Measurements from ENCODE around the gene ERBB4. TPM values are rescaled to one million over a fixed set of nuclear protein-coding genes. Genes with fewer than 3 reads are reported as not detected.

Gene ERBB4
- total RNA-seq, 1 experiment from 2014 or later, result 0.15 TPM

GRCh38 chr2:212428681-212429478 lies 109.7 kb downstream of the ERBB4 start:
- ChIA-PET CTCF (no interaction called here), POLR2A (no interaction called here)
- no peak for TF ChIP-seq POLR2AphosphoS5 (IDR thresholded peaks at IDR 0.05; ENCODE audit: low read depth, low read length)
- TF ChIP-seq, protein P1, sequence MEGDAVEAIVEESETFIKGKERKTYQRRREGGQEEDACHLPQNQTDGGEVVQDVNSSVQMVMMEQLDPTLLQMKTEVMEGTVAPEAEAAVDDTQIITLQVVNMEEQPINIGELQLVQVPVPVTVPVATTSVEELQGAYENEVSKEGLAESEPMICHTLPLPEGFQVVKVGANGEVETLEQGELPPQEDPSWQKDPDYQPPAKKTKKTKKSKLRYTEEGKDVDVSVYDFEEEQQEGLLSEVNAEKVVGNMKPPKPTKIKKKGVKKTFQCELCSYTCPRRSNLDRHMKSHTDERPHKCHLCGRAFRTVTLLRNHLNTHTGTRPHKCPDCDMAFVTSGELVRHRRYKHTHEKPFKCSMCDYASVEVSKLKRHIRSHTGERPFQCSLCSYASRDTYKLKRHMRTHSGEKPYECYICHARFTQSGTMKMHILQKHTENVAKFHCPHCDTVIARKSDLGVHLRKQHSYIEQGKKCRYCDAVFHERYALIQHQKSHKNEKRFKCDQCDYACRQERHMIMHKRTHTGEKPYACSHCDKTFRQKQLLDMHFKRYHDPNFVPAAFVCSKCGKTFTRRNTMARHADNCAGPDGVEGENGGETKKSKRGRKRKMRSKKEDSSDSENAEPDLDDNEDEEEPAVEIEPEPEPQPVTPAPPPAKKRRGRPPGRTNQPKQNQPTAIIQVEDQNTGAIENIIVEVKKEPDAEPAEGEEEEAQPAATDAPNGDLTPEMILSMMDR (IDR thresholded peaks at IDR 0.05), result no peak
- TF ChIP-seq, protein P2, sequence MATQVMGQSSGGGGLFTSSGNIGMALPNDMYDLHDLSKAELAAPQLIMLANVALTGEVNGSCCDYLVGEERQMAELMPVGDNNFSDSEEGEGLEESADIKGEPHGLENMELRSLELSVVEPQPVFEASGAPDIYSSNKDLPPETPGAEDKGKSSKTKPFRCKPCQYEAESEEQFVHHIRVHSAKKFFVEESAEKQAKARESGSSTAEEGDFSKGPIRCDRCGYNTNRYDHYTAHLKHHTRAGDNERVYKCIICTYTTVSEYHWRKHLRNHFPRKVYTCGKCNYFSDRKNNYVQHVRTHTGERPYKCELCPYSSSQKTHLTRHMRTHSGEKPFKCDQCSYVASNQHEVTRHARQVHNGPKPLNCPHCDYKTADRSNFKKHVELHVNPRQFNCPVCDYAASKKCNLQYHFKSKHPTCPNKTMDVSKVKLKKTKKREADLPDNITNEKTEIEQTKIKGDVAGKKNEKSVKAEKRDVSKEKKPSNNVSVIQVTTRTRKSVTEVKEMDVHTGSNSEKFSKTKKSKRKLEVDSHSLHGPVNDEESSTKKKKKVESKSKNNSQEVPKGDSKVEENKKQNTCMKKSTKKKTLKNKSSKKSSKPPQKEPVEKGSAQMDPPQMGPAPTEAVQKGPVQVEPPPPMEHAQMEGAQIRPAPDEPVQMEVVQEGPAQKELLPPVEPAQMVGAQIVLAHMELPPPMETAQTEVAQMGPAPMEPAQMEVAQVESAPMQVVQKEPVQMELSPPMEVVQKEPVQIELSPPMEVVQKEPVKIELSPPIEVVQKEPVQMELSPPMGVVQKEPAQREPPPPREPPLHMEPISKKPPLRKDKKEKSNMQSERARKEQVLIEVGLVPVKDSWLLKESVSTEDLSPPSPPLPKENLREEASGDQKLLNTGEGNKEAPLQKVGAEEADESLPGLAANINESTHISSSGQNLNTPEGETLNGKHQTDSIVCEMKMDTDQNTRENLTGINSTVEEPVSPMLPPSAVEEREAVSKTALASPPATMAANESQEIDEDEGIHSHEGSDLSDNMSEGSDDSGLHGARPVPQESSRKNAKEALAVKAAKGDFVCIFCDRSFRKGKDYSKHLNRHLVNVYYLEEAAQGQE (IDR thresholded peaks at IDR 0.05; ENCODE audit: insufficient read depth in 1 of 2, low read depth in 2 of 2, low read length in 1 of 2), result no peak
- H3K4me1 ChIP-seq (ENCODE audit: control insufficient read depth, insufficient read depth, low read length), result no peaks in the 10 kb centered on the region
- H3K4me3 ChIP-seq (ENCODE audit: low read depth in 2 of 2, low read length in 2 of 2), result no peak overlapping the region
- no peak for ATAC-seq
- H3K27ac ChIP-seq (ENCODE audit: low read length), result no peak overlapping the region
- H3K27me3 ChIP-seq (ENCODE audit: control insufficient read depth, insufficient read depth, low read length), result no peaks in the 10 kb centered on the region
- intact Hi-C loops (cut with micrococcal nuclease; ENCODE audit: unreplicated experiment), result no loop called here
- no peaks in the 10 kb centered on the region for H3K9me3 ChIP-seq (ENCODE audit: control insufficient read depth, insufficient read depth, low read depth, low read length)
- no peak for DNase-seq (ENCODE audit: low read depth, low spot score)
- no TSS peak for BruUV-seq (replicated peaks)
- no peaks in the 10 kb centered on the region for H3K36me3 ChIP-seq (ENCODE audit: control insufficient read depth, insufficient read depth, low read length)
- in situ Hi-C loops (cut with HindIII; ENCODE audit: low pct_unique_long_range_greater_than_20kb, low sequenced_read_pairs), result no loop called here

- intact Hi-C loops (cut with micrococcal nuclease; ENCODE audit: unreplicated experiment), result no loop called here
- Histone ChIP-seq H3K9me3 (ENCODE audit: control insufficient read depth, insufficient read depth, low read depth, low read length) (no peaks in the 10 kb centered on the region), H3K4me1 (ENCODE audit: control insufficient read depth, insufficient read depth, low read length) (no peaks in the 10 kb centered on the region), H3K4me3 (ENCODE audit: low read depth in 2 of 2, low read length in 2 of 2) (no peak overlapping the region), H3K27me3 (ENCODE audit: control insufficient read depth, insufficient read depth, low read length) (no peaks in the 10 kb centered on the region), H3K27ac (ENCODE audit: low read length) (no peak overlapping the region), H3K36me3 (ENCODE audit: control insufficient read depth, insufficient read depth, low read length) (no peaks in the 10 kb centered on the region)
- BruUV-seq (replicated peaks), result no TSS peak
- in situ Hi-C loops (cut with HindIII; ENCODE audit: low pct_unique_long_range_greater_than_20kb, low sequenced_read_pairs), result no loop called here
- ATAC-seq (no peak), DNase-seq (ENCODE audit: low read depth, low spot score) (no peak)
- ChIA-PET POLR2A (no interaction called here), CTCF (no interaction called here)
- TF ChIP-seq TCF7L2 (IDR thresholded peaks at IDR 0.05; ENCODE audit: low read depth, low read length) (no peak), POLR2AphosphoS5 (IDR thresholded peaks at IDR 0.05; ENCODE audit: low read depth, low read length) (no peak), SIN3A (IDR thresholded peaks at IDR 0.05; ENCODE audit: borderline replicate concordance, insufficient read depth, low read depth, low read length) (no peak)
- TF ChIP-seq, protein P1 (IDR thresholded peaks at IDR 0.05), result no peak
- TF ChIP-seq, protein P2 (IDR thresholded peaks at IDR 0.05; ENCODE audit: insufficient read depth in 1 of 2, low read depth in 2 of 2, low read length in 1 of 2), result no peak
Observed at GRCh38 chr2:212427638-212428037, 111.0 kb downstream of the ERBB4 start.
